HepG2 (cell line): Measurements from ENCODE around the gene MKRN2OS. TPM values are rescaled to one million over a fixed set of nuclear protein-coding genes. Genes with fewer than 3 reads are reported as not detected.

Source experiments
- CTCF ChIP-seq: sonication (generic); formaldehyde crosslinking; IDR thresholded peaks from 2 replicates; pipeline ENCODE4 v1.5.0; 2020; ENCODE audit warnings: mild to moderate bottlenecking, missing genetic modification reagents, moderate library complexity
- EHMT2 ChIP-seq: fragments of 200-600 bp; sonication (generic); IDR thresholded peaks from 2 replicates; pipeline ENCODE4 v1.7.0; 2017; ENCODE audit warnings: antibody characterized with exemption, low read depth, low read length, borderline replicate concordance
- RXRB ChIP-seq: IDR thresholded peaks from 2 replicates; pipeline ENCODE4 v1.6.1; 2016; ENCODE audit warnings: borderline replicate concordance, missing genetic modification reagents, missing compliant biosample characterization
- TOE1 ChIP-seq: sonication (generic); formaldehyde crosslinking; IDR thresholded peaks from 2 replicates; pipeline ENCODE4 v1.4.0; 2020; ENCODE audit warnings: mild to moderate bottlenecking, missing genetic modification reagents
- ZBTB2 ChIP-seq: sonication (generic); formaldehyde crosslinking; IDR thresholded peaks from 2 replicates; pipeline ENCODE4 v1.8.0; 2022; ENCODE audit warnings: low read depth, missing genetic modification reagents
- ZBTB34 ChIP-seq: sonication (generic); formaldehyde crosslinking; IDR thresholded peaks from 2 replicates; pipeline ENCODE4 v1.8.0; 2022; ENCODE audit warnings: mild to moderate bottlenecking, missing genetic modification reagents
- ZBTB40 ChIP-seq, 2 experiments: fragments of 450-650 bp in 1 of 2; sonication (generic) in 1 of 2; formaldehyde crosslinking in 1 of 2; IDR thresholded peaks; 2 replicates each; pipeline versions ENCODE4 v1.6.1 to v1.8.0; 2016 to 2022; ENCODE audit warnings: antibody characterized with exemption in 1 of 2, mild to moderate bottlenecking in 1 of 2, missing genetic modification reagents in 1 of 2
- polyA plus RNA-seq, 8 experiments: library from polyadenylated mRNA; depleted of rRNA in 3 of 8; stranded (reverse) in 7 of 8; unstranded in 1 of 8; fragments of >200 nt; fragmentation: Illumina TruSeq in 4 of 8; extraction: Trizol in 4 of 8; gene quantifications; 2 replicates each; pipeline versions ENCODE4 v1.2.1 to v1.2.3, GENCODE V29; 2011 to 2016; ENCODE audit warnings: low read depth in 4 of 8, missing spikeins in 1 of 8, mixed read lengths in 1 of 8; ENCODE audit not compliant: insufficient read depth in 1 of 8
- total RNA-seq, 5 experiments: library from RNA; depleted of rRNA; stranded (reverse); fragments of >200 nt; fragmentation: Illumina TruSeq; extraction: Trizol; gene quantifications; 2 replicates each; pipeline ENCODE4 v1.2.3, GENCODE V29; 2016; ENCODE audit warnings: low read depth in 1 of 5

MKRN2OS gene
- total and polyA plus RNA-seq, 2 of the 13 experiments (the other 11 are each of a cell fraction or from before 2014, with no cell fraction given): not detected

GRCh38 chr3:12566976-12567375, 21.7 kb upstream of the MKRN2OS start (continued):
- no peak for TF ChIP-seq ZBTB40 (IDR thresholded peaks at IDR 0.05)
- no peak for TF ChIP-seq ZBTB40 (CRISPR knock-in tag; IDR thresholded peaks at IDR 0.05)
- no peak for TF ChIP-seq ZBTB34
- no peak for TF ChIP-seq EHMT2
- no peak for TF ChIP-seq TOE1 (CRISPR knock-in tag)
- TF ChIP-seq ZBTB2 (CRISPR knock-in tag): no peak
- no peak for TF ChIP-seq RXRB
- no peak for TF ChIP-seq CTCF (CRISPR knock-in tag)
- TF ChIP-seq, all 625 proteins: peak for 0
